Measurements from ENCODE around the gene RBPJL.

GRCh38 chr20:45339084-45339483, 32.4 kb downstream of the RBPJL start:
- TF ChIP-seq EP300 (IDR thresholded peaks at IDR 0.05; ENCODE audit: borderline replicate concordance in 1 of 2, low read depth in 2 of 2, low read length in 2 of 2) (no peak), POLR2AphosphoS5 (IDR thresholded peaks at IDR 0.05; ENCODE audit: low read depth, low read length) (no peak), SIX5 (IDR thresholded peaks at IDR 0.05; ENCODE audit: low read depth, low read length) (no peak), POLR2A (IDR thresholded peaks at IDR 0.05; ENCODE audit: control extremely low read depth in 1 of 2, low read depth in 2 of 2, low read length in 2 of 2) (no peak)
- TF ChIP-seq, protein P1, sequence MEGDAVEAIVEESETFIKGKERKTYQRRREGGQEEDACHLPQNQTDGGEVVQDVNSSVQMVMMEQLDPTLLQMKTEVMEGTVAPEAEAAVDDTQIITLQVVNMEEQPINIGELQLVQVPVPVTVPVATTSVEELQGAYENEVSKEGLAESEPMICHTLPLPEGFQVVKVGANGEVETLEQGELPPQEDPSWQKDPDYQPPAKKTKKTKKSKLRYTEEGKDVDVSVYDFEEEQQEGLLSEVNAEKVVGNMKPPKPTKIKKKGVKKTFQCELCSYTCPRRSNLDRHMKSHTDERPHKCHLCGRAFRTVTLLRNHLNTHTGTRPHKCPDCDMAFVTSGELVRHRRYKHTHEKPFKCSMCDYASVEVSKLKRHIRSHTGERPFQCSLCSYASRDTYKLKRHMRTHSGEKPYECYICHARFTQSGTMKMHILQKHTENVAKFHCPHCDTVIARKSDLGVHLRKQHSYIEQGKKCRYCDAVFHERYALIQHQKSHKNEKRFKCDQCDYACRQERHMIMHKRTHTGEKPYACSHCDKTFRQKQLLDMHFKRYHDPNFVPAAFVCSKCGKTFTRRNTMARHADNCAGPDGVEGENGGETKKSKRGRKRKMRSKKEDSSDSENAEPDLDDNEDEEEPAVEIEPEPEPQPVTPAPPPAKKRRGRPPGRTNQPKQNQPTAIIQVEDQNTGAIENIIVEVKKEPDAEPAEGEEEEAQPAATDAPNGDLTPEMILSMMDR (IDR thresholded peaks at IDR 0.05; ENCODE audit: control extremely low read depth in 1 of 3, insufficient read depth in 1 of 3, low read depth in 1 of 3, low read length in 3 of 3), result no peak
- TF ChIP-seq, protein P2, sequence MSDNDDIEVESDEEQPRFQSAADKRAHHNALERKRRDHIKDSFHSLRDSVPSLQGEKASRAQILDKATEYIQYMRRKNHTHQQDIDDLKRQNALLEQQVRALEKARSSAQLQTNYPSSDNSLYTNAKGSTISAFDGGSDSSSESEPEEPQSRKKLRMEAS (IDR thresholded peaks at IDR 0.05), result no peak
